K562 (cell line): ENCODE measurements around the gene CMTM5. TPM values are rescaled to one million over a fixed set of nuclear protein-coding genes. Genes with fewer than 3 reads are reported as not detected.

Experiments used
- ATAC-seq: fragments of 200-7000 bp; cut with Tn5 transposase; 3 replicates; pipeline ENCODE4 v1.9.1; 2020; ENCODE audit warnings: moderate library complexity
- Bru-seq: library from RNA; stranded (reverse); fragments of 400-500 nt; gene quantifications from one replicate; lab custom pipeline; 2021; lab: Mats Ljungman, UMichigan
- BruChase-seq, 2 experiments: library from RNA; stranded (reverse); fragments of 400-500 nt; gene quantifications; one replicate each; lab custom pipeline; 2021; lab: Mats Ljungman, UMichigan
- BruUV-seq: library from RNA; stranded (reverse); fragments of 400-500 nt; replicated peaks from 2 replicates; lab custom pipeline; 2021; lab: Mats Ljungman, UMichigan
- CTCF ChIA-PET: fragments of 300-600 bp; formaldehyde crosslinking; extraction: SDS; loops from one replicate; lab custom pipeline; 2021; ENCODE audit warnings: low intra/inter-chr PET ratio; lab: Yijun Ruan, JAX
- POLR2A ChIA-PET: fragments of 300-600, 350-650 bp; sonication (Branson Sonifier 250); formaldehyde crosslinking; extraction: SDS; loops from one replicate; lab custom pipeline; 2021; ENCODE audit warnings: antibody characterized with exemption, inconsistent platforms; lab: Yijun Ruan, JAX
- DNase-seq, 4 experiments: peaks; one replicate each; pipeline versions ENCODE4 v3.0.0 to v3.0.0-alpha.2; 2011 to 2018; ENCODE audit warnings: low spot score in 3 of 4, mixed read lengths in 3 of 4; ENCODE audit errors: extremely low read depth in 1 of 4
- FAIRE-seq: peaks from 2 replicates; lab custom pipeline; 2011; peaks lifted over from hg19 to GRCh38; lab: Jason Lieb, UNC
- H2AFZ ChIP-seq: 2 replicates; pipeline ENCODE4 v1.6.0; 2011; ENCODE audit warnings: low read depth, low read length, control low read depth, inconsistent platforms
- H3K27ac ChIP-seq: fragments of 200-600 bp; 3 replicates; pipeline ENCODE4 v1.8.0; 2011; ENCODE audit warnings: low read depth, mild to moderate bottlenecking, control low read depth, inconsistent platforms, low read length, moderate library complexity, mixed read lengths; ENCODE audit errors: extremely low read depth
- H3K27me3 ChIP-seq, 2 experiments: fragments of 300-600 bp in 1 of 2; 2 replicates in 1 of 2; 3 replicates in 1 of 2; pipeline versions ENCODE4 v1.6.0 to v1.8.0; 2011; ENCODE audit warnings: inconsistent platforms in 2 of 2, low read length in 2 of 2, mild to moderate bottlenecking in 1 of 2, mixed read lengths in 1 of 2, moderate library complexity in 1 of 2; ENCODE audit not compliant: control insufficient read depth in 2 of 2, insufficient read depth in 2 of 2
- H3K36me3 ChIP-seq: fragments of 300-600 bp; 3 replicates; pipeline ENCODE4 v1.8.0; 2011; ENCODE audit warnings: mild to moderate bottlenecking, low read length, inconsistent platforms; ENCODE audit not compliant: control insufficient read depth, insufficient read depth
- H3K4me1 ChIP-seq, 2 experiments: fragments of 200-600 bp in 1 of 2; replicated peaks in 1 of 2; 2 replicates in 1 of 2; 3 replicates in 1 of 2; pipeline versions ENCODE4 v1.5.1 to v1.8.0; 2011; ENCODE audit warnings: inconsistent platforms in 2 of 2, low read length in 2 of 2, mild to moderate bottlenecking in 1 of 2, mixed read lengths in 1 of 2, moderate library complexity in 1 of 2; ENCODE audit not compliant: control insufficient read depth in 2 of 2, insufficient read depth in 2 of 2
- H3K4me2 ChIP-seq: 2 replicates; pipeline ENCODE4 v1.6.1; 2011; ENCODE audit warnings: low read length, control low read depth, inconsistent platforms, mixed read lengths; ENCODE audit not compliant: insufficient read depth
- H3K4me3 ChIP-seq: fragments of 200-600 bp; sonication (generic), shearing (Covaris generic); 2 replicates; pipeline ENCODE4 v1.5.1; 2016; ENCODE audit warnings: control low read depth, inconsistent platforms
- H3K79me2 ChIP-seq: fragments of 200-600 bp; 3 replicates; pipeline ENCODE4 v1.8.0; 2011; ENCODE audit warnings: low read length, inconsistent platforms; ENCODE audit not compliant: control insufficient read depth, insufficient read depth
- H3K9ac ChIP-seq, 2 experiments: 2 replicates each; pipeline versions ENCODE4 v1.6.0 to v1.6.1; 2011; ENCODE audit warnings: low read depth in 2 of 2, low read length in 2 of 2, control low read depth in 1 of 2, inconsistent platforms in 1 of 2, mild to moderate bottlenecking in 1 of 2, mixed read lengths in 1 of 2; ENCODE audit not compliant: insufficient read depth in 1 of 2
- H3K9me1 ChIP-seq: one replicate; pipeline ENCODE4 v1.6.0; 2011; ENCODE audit warnings: inconsistent platforms, mild to moderate bottlenecking, low read length, moderate library complexity; ENCODE audit not compliant: control insufficient read depth, insufficient read depth
- H3K9me3 ChIP-seq: replicated peaks from 2 replicates; pipeline ENCODE4 v1.5.1; 2011; ENCODE audit warnings: low read depth, low read length, inconsistent platforms; ENCODE audit not compliant: control insufficient read depth, insufficient read depth
- H4K20me1 ChIP-seq: replicated peaks from 2 replicates; pipeline ENCODE4 v1.6.1; 2011; ENCODE audit warnings: low read length, inconsistent platforms, mixed read lengths; ENCODE audit not compliant: control insufficient read depth, insufficient read depth
- FIP1L1 ChIP-seq: fragments of 200-400 bp; formaldehyde crosslinking; IDR thresholded peaks from 2 replicates; pipeline ENCODE4 v1.6.1; 2018; ENCODE audit warnings: mild to moderate bottlenecking, low read depth, low read length; ENCODE audit not compliant: poor library complexity, severe bottlenecking
- HOXB6 ChIP-seq: fragments of 250-450 bp; sonication (Bioruptor Pico); IDR thresholded peaks from 2 replicates; pipeline ENCODE4 v1.5.1; 2022; ENCODE audit warnings: mild to moderate bottlenecking, borderline replicate concordance
- PHF8 ChIP-seq: fragments of 200-600 bp; sonication (generic); IDR thresholded peaks from 2 replicates; pipeline ENCODE4 v1.6.1; 2012; ENCODE audit warnings: mixed run types, mild to moderate bottlenecking, inconsistent platforms, low read length, moderate library complexity, borderline replicate concordance
- SMC3 ChIP-seq: conservative IDR thresholded peaks from 2 replicates; pipeline ENCODE4 v1.6.1; 2011; ENCODE audit warnings: low read depth, low read length, improper control_type of control experiment; ENCODE audit not compliant: insufficient read depth
- SNRNP70 ChIP-seq: fragments of 200-400 bp; formaldehyde crosslinking; optimal IDR thresholded peaks from 2 replicates; pipeline ENCODE3; 2017; ENCODE audit warnings: low read depth, low read length
- ZNF717 ChIP-seq: fragments of 250-450 bp; sonication (Bioruptor Pico); IDR thresholded peaks from 2 replicates; pipeline ENCODE4 v1.5.0; 2021
- WGBS: fragments of 100-300 bp; shearing (Covaris generic); methylation state at CpG from one replicate; pipeline ENCODE4 v1.1.6; 2016; ENCODE audit warnings: low coverage, mixed read lengths; ENCODE audit not compliant: insufficient coverage; ENCODE audit errors: missing lambda C conversion rate; 5-methylcytosine and 5-hydroxymethylcytosine counted together
- in situ Hi-C: fragments of 300-500 bp; cut with MboI; formaldehyde crosslinking; loops from 4 replicates; pipeline ENCODE4 v1.15.0; 2018; ENCODE audit warnings: inconsistent platforms, mixed read lengths
- intact Hi-C: fragments of 100-400 bp; cut with micrococcal nuclease; formaldehyde crosslinking; loops from 2 replicates; pipeline ENCODE4 v1.14.2; 2022
- long read RNA-seq, 3 experiments: library from polyadenylated mRNA in 2 of 3; library from RNA in 1 of 3; unstranded in 2 of 3; stranded (forward) in 1 of 3; transcript quantifications; one replicate each; pipeline ENCODE4 v2.0.0, GENCODE V29; 2019 to 2022
- polyA minus RNA-seq, 3 experiments: library from RNA; depleted of rRNA, polyadenylated mRNA; stranded (reverse); fragments of >200 nt; gene quantifications; 2 replicates each; pipeline ENCODE4 v1.2.3, GENCODE V29; 2011
- polyA plus RNA-seq, 8 experiments: library from polyadenylated mRNA; depleted of rRNA in 4 of 8; stranded (reverse) in 5 of 8; unstranded in 3 of 8; fragments of >200 nt; fragmentation: Nextera tagmentation in 2 of 8; fragmentation: Illumina TruSeq in 1 of 8; extraction: Ambion mirVana in 2 of 8; extraction: Trizol in 1 of 8; gene quantifications; 2 replicates each; pipeline versions ENCODE4 v1.2.1 to v1.2.3, GENCODE V29; 2011 to 2014; ENCODE audit warnings: inconsistent platforms in 1 of 8, missing spikeins in 1 of 8
- total RNA-seq, 7 experiments: library from RNA; depleted of rRNA in 6 of 7; stranded (reverse); fragments of >200 nt in 6 of 7; fragmentation: Illumina TruSeq in 2 of 7; extraction: Trizol in 2 of 7; gene quantifications; 2 replicates each; pipeline versions ENCODE4 v1.2.1 to v1.2.3, GENCODE V29; 2011 to 2021; ENCODE audit warnings: low replicate concordance in 1 of 7
- TF ChIP-seq, protein P1 (sequence below): fragments of 250-450 bp; sonication (Bioruptor Pico); IDR thresholded peaks from 2 replicates; pipeline ENCODE4 v1.5.0; 2020; ENCODE audit warnings: mild to moderate bottlenecking, borderline replicate concordance
- TF ChIP-seq, protein P2 (sequence below): sonication (generic); formaldehyde crosslinking; IDR thresholded peaks from 2 replicates; pipeline ENCODE4 v1.8.1; 2022; ENCODE audit warnings: missing genetic modification reagents
- TF ChIP-seq, protein P3 (sequence below): sonication (generic); formaldehyde crosslinking; IDR thresholded peaks from 2 replicates; pipeline ENCODE4 v1.8.0; 2022; ENCODE audit warnings: mild to moderate bottlenecking, missing genetic modification reagents

CMTM5 gene, protein sequence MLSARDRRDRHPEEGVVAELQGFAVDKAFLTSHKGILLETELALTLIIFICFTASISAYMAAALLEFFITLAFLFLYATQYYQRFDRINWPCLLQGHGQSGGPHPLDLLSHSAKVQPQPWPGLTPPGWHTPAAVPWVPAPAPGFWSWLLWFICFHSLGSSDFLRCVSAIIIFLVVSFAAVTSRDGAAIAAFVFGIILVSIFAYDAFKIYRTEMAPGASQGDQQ
- total RNA-seq (2011; cell fraction: chromatin; rRNA removed; ENCODE audit: low replicate concordance): not detected in 2 replicates
- total RNA-seq (2011; cell fraction: nucleolus; rRNA removed): 0.13 TPM in 1 of 2 replicates, not detected in the other
- not detected in 2 replicates for total RNA-seq (2011; cell fraction: nucleoplasm; rRNA removed)
- not detected in 2 replicates for total RNA-seq (2014; rRNA removed)
- not detected in 2 replicates for total RNA-seq (2014; rRNA removed; fragmentation: Illumina TruSeq; extraction: Trizol)
- total RNA-seq (2015; rRNA removed; fragmentation: Illumina TruSeq; extraction: Trizol): not detected in 2 replicates
- not detected in 2 replicates for total RNA-seq (2021)
- 0.09 and 0.21 TPM in 2 replicates for polyA plus RNA-seq (2011; rRNA removed)
- 1.1 TPM in 1 of 2 replicates, not detected in the other for polyA plus RNA-seq (2011; cell fraction: cytosol; rRNA removed)
- polyA plus RNA-seq (2011; cell fraction: nucleus; rRNA removed): 0.21 and 0.58 TPM in 2 replicates
- 0.17 TPM in 1 of 2 replicates, not detected in the other for polyA plus RNA-seq (2012)
- polyA plus RNA-seq (2014; fragmentation: Illumina TruSeq; extraction: Trizol): not detected in 2 replicates
- polyA plus RNA-seq (2014; fragmentation: Nextera tagmentation; extraction: Ambion mirVana): not detected
- polyA plus RNA-seq (2014; rRNA removed): not detected in 2 replicates
- not detected in 2 replicates for polyA minus RNA-seq (2011; rRNA and poly(A)+ RNA removed)
- not detected in 2 replicates for polyA minus RNA-seq (2011; cell fraction: cytosol; rRNA and poly(A)+ RNA removed)
- not detected in 2 replicates for polyA minus RNA-seq (2011; cell fraction: nucleus; rRNA and poly(A)+ RNA removed)
- not detected for Bru-seq, nascent RNA
- BruChase-seq, experiment 1, labeled RNA remaining after a 2-hour chase: not detected
- BruChase-seq, experiment 2, labeled RNA remaining after a 6-hour chase: not detected
- long read RNA-seq, experiment 1: 0 reads
- long read RNA-seq, experiment 2: 0 reads
- long read RNA-seq, experiment 3: 0 reads

DNA sequence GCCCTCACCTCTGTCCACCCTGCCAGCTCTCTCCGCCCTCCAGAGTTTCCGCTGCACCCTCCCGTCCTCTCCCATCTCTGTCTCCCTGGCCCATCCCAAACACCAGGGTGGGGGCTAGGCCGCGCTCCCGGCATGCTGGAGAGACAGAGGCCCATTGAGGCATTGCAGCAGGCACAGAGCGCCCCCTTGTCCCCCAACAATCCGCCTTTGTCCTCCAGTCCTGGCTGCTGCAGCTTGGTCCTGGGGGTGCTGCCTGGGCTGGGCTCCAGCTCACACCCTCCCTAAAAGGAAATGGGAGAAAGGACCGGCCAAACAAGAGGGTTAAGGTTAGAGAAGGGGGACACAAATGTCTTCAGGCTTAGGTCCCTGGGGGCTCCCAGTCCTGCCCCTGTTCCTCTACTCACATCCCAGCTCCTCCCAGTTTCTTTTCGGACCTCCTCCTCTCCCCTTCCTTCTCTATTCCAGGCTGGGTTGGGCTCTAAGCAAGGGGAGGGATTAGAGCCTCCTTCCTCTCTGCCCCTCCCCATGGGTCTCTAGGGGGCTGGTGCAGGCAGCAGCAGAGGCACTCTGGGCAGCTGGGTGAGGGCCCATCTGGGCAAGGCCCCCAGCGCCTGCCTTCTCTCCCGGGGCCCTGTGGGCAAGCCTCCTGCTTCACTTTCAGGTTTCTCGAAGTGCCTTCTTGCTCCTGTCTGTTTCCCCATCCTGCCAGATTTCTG is at the start of gene CMTM5:
TSS of gene CMTM5 (plus strand) at position 565 of the 716 bp plus-strand sequence. CDS start 206 bp downstream, outside the sequence.
- H2AFZ ChIP-seq: no peak within 1 kb of the TSS
- in situ Hi-C loops (no loop called here), intact Hi-C loops (no loop called here)
- ATAC-seq (no peak), FAIRE-seq (no peak), DNase-seq (no peak)
- no peak within 1 kb of the TSS for H3K4me2 ChIP-seq
- H3K79me2 ChIP-seq: no peaks in the 10 kb centered on the region
- 25% methylated on average over 4 of the region's 13 CpGs for WGBS
- H4K20me1 ChIP-seq: no peaks in the 10 kb centered on the region; the same call in 1 of the 2 replicates
- no peak within 1 kb of the TSS for H3K27ac ChIP-seq
- ChIA-PET CTCF (interaction anchor here (0.6 to 0.9 kb wide), 2 partner anchors 112 to 256 kb away, joined by 3 read pairs; no protein-coding TSS in a partner anchor), POLR2A (no interaction called here)
- no peaks in the 10 kb centered on the region for H3K36me3 ChIP-seq
- peaks cover 0 to 14% of the 10 kb centered on the region in 2 experiments; a peak in 2 of 5 replicates for H3K4me1 ChIP-seq
- no peaks in the 10 kb centered on the region for H3K9me3 ChIP-seq
- no peaks in the 10 kb centered on the region for H3K9me1 ChIP-seq
- H3K9ac ChIP-seq: no peak within 1 kb of the TSS
- peaks cover 2 to 50% of the 10 kb centered on the region in 2 experiments; a peak in 3 of 5 replicates for H3K27me3 ChIP-seq
- H3K4me3 ChIP-seq: no peak within 1 kb of the TSS
- no TSS peak for BruUV-seq
- TF ChIP-seq SMC3 (no peak), ZNF717 (no peak), SNRNP70 (no peak), PHF8 (no peak), HOXB6 (CRISPR knock-in tag) (no peak), FIP1L1 (no peak)
- TF ChIP-seq, protein P1, sequence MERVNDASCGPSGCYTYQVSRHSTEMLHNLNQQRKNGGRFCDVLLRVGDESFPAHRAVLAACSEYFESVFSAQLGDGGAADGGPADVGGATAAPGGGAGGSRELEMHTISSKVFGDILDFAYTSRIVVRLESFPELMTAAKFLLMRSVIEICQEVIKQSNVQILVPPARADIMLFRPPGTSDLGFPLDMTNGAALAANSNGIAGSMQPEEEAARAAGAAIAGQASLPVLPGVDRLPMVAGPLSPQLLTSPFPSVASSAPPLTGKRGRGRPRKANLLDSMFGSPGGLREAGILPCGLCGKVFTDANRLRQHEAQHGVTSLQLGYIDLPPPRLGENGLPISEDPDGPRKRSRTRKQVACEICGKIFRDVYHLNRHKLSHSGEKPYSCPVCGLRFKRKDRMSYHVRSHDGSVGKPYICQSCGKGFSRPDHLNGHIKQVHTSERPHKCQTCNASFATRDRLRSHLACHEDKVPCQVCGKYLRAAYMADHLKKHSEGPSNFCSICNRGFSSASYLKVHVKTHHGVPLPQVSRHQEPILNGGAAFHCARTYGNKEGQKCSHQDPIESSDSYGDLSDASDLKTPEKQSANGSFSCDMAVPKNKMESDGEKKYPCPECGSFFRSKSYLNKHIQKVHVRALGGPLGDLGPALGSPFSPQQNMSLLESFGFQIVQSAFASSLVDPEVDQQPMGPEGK (CRISPR knock-in tag): no peak
- TF ChIP-seq, protein P2, sequence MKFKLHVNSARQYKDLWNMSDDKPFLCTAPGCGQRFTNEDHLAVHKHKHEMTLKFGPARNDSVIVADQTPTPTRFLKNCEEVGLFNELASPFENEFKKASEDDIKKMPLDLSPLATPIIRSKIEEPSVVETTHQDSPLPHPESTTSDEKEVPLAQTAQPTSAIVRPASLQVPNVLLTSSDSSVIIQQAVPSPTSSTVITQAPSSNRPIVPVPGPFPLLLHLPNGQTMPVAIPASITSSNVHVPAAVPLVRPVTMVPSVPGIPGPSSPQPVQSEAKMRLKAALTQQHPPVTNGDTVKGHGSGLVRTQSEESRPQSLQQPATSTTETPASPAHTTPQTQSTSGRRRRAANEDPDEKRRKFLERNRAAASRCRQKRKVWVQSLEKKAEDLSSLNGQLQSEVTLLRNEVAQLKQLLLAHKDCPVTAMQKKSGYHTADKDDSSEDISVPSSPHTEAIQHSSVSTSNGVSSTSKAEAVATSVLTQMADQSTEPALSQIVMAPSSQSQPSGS (CRISPR knock-in tag): no peak
- TF ChIP-seq, protein P3, sequence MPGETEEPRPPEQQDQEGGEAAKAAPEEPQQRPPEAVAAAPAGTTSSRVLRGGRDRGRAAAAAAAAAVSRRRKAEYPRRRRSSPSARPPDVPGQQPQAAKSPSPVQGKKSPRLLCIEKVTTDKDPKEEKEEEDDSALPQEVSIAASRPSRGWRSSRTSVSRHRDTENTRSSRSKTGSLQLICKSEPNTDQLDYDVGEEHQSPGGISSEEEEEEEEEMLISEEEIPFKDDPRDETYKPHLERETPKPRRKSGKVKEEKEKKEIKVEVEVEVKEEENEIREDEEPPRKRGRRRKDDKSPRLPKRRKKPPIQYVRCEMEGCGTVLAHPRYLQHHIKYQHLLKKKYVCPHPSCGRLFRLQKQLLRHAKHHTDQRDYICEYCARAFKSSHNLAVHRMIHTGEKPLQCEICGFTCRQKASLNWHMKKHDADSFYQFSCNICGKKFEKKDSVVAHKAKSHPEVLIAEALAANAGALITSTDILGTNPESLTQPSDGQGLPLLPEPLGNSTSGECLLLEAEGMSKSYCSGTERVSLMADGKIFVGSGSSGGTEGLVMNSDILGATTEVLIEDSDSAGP (CRISPR knock-in tag): no peak
